Testis (tissue), 3 donors: Measurements from ENCODE around the gene CCNO. TPM values are rescaled to one million over a fixed set of nuclear protein-coding genes. Genes with fewer than 3 reads are reported as not detected.

Experiments used
- DNase-seq: peaks from one replicate; pipeline ENCODE4 v3.0.0-alpha.2; 2019
- H3K27ac ChIP-seq, 2 donors: fragments of 200-600 bp; sonication (generic); one replicate each; pipeline ENCODE4 v1.5.1; 2019
- H3K27me3 ChIP-seq: fragments of 200-600 bp; sonication (generic); one replicate; pipeline ENCODE4 v1.5.1; 2019
- H3K36me3 ChIP-seq: fragments of 200-600 bp; sonication (generic); one replicate; pipeline ENCODE4 v1.5.1; 2017; ENCODE audit warnings: low read depth; ENCODE audit errors: missing control alignments
- H3K4me1 ChIP-seq: fragments of 200-600 bp; sonication (generic); one replicate; pipeline ENCODE4 v1.5.1; 2019
- H3K4me3 ChIP-seq, 2 donors: fragments of 200-600 bp; sonication (generic); one replicate each; pipeline ENCODE4 v1.5.1; 2017 to 2019
- H3K9me3 ChIP-seq: fragments of 200-600 bp; sonication (generic); one replicate; pipeline ENCODE4 v1.5.1; 2017
- CTCF ChIP-seq, 3 experiments: fragments of 450-650 bp in 2 of 3; fragments of 200-600 bp in 1 of 3; sonication (generic) in 1 of 3; IDR thresholded peaks; one replicate each; pipeline ENCODE4 v1.5.1; 2016 to 2019; ENCODE audit warnings: antibody characterized with exemption in 3 of 3, mild to moderate bottlenecking in 2 of 3, moderate library complexity in 1 of 3
- POLR2A ChIP-seq: fragments of 450-650 bp; IDR thresholded peaks from one replicate; pipeline ENCODE4 v1.6.1; 2017; ENCODE audit warnings: antibody characterized with exemption, mild to moderate bottlenecking, moderate library complexity
- WGBS, 2 donors: methylation state at CpG; one replicate each; pipeline ENCODE4 v1.1.5; 2018; 5-methylcytosine and 5-hydroxymethylcytosine counted together
- intact Hi-C: fragments of 100-400 bp; cut with DNase I; formaldehyde crosslinking; loops from one replicate; pipeline ENCODE4 v1.15.1; 2023; ENCODE audit warnings: low total_unique reads
- polyA plus RNA-seq: library from polyadenylated mRNA; stranded (reverse); fragments of 350-450 nt; fragmentation: Illumina TruSeq; extraction: RNeasy Lipid Tissue Mini Kit (QIAGEN cat#74804); gene quantifications from one replicate; pipeline ENCODE4 v1.2.3, GENCODE V29; 2014; ENCODE audit warnings: low read depth, low replicate concordance; ENCODE audit not compliant: insufficient read depth
- total RNA-seq, 2 donors: library from RNA; depleted of rRNA; stranded (reverse); fragments of >200 nt; gene quantifications; one replicate each; pipeline ENCODE4 v1.2.3, GENCODE V29; 2016

CCNO gene
- total and polyA plus RNA-seq, 3 donors from 2014 or later, result 13.8 to 19.9 (median 14.4) TPM

GRCh38 chr5:55219770-55220169 is 13.6 kb downstream of the CCNO start:
- no peak for DNase-seq
- no peaks in the 10 kb centered on the region for H3K9me3 ChIP-seq
- peaks cover 5% of the 10 kb centered on the region for H3K4me1 ChIP-seq
- no peak overlapping the region for H3K27ac ChIP-seq
- TF ChIP-seq POLR2A, result no peak
- TF ChIP-seq CTCF (IDR thresholded peaks at IDR 0.05), result no peak
- intact Hi-C loops, result no loop called here
- no peaks in the 10 kb centered on the region for H3K27me3 ChIP-seq
- 54 to 86% methylated on average over 3 of the region's 3 CpGs for WGBS, 2 donors
- H3K4me3 ChIP-seq, result no peak overlapping the region
- H3K36me3 ChIP-seq, result no peaks in the 10 kb centered on the region

- no peak overlapping the region for H3K27ac ChIP-seq
- WGBS, 2 donors, result 53 to 56% methylated on average over 4 of the region's 4 CpGs
- intact Hi-C loops, result no loop called here
- H3K9me3 ChIP-seq, result no peaks in the 10 kb centered on the region
- DNase-seq, result no peak
- H3K4me3 ChIP-seq, result no peak overlapping the region
- TF ChIP-seq CTCF (IDR thresholded peaks at IDR 0.05) (no peak), POLR2A (no peak)
- peaks cover 5% of the 10 kb centered on the region for H3K4me1 ChIP-seq
- H3K27me3 ChIP-seq, result no peaks in the 10 kb centered on the region
- no peaks in the 10 kb centered on the region for H3K36me3 ChIP-seq
These were observed 14.4 kb downstream of the CCNO start for GRCh38 chr5:55218967-55219366.

- TF ChIP-seq CTCF (IDR thresholded peaks at IDR 0.05) (no peak), POLR2A (no peak)
- H3K4me1 ChIP-seq, result no peaks in the 10 kb centered on the region
- H3K36me3 ChIP-seq, result no peaks in the 10 kb centered on the region
- 88 to 91% methylated on average over 2 of the region's 2 CpGs for WGBS, 2 donors
- H3K27ac ChIP-seq, result no peak overlapping the region
- no peaks in the 10 kb centered on the region for H3K27me3 ChIP-seq
- no peaks in the 10 kb centered on the region for H3K9me3 ChIP-seq
- no peak for DNase-seq
- no peak overlapping the region for H3K4me3 ChIP-seq
- intact Hi-C loops, result no loop called here
These were observed 22.1 kb downstream of the CCNO start for GRCh38 chr5:55211184-55211874.

GRCh38 chr5:55205001-55205400 is 28.4 kb downstream of the CCNO start:
- intact Hi-C loops, result no loop called here
- Histone ChIP-seq H3K27me3 (no peaks in the 10 kb centered on the region), H3K9me3 (no peaks in the 10 kb centered on the region), H3K27ac (no peak overlapping the region), H3K4me1 (no peaks in the 10 kb centered on the region), H3K36me3 (no peaks in the 10 kb centered on the region), H3K4me3 (no peak overlapping the region)
- DNase-seq, result no peak
- TF ChIP-seq POLR2A, result no peak
- no peak for TF ChIP-seq CTCF (IDR thresholded peaks at IDR 0.05)
- WGBS, 2 donors, result 61 to 78% methylated on average over 2 of the region's 2 CpGs

GRCh38 chr5:55191165-55191564 is 42.2 kb downstream of the CCNO start:
- Histone ChIP-seq H3K4me1 (no peaks in the 10 kb centered on the region), H3K27me3 (no peaks in the 10 kb centered on the region), H3K9me3 (no peaks in the 10 kb centered on the region), H3K4me3 (no peak overlapping the region), H3K27ac (no peak overlapping the region), H3K36me3 (no peaks in the 10 kb centered on the region)
- TF ChIP-seq CTCF (IDR thresholded peaks at IDR 0.05) (no peak), POLR2A (no peak)
- intact Hi-C loops, result no loop called here
- 94 to 97% methylated on average over 2 of the region's 2 CpGs for WGBS, 2 donors
- no peak for DNase-seq
